H9 (cell line): ENCODE measurements around the gene IRF6. TPM values are rescaled to one million over a fixed set of nuclear protein-coding genes. Genes with fewer than 3 reads are reported as not detected.

Source experiments
- DNase-seq: peaks from one replicate; pipeline ENCODE4 v3.0.0-alpha.2; 2017
- H2AFZ ChIP-seq: one replicate; pipeline ENCODE4 v1.6.1; 2013; ENCODE audit warnings: mild to moderate bottlenecking, low read length, control low read depth, moderate library complexity
- H2AK5ac ChIP-seq: 2 replicates; pipeline ENCODE4 v1.6.1; 2013; ENCODE audit warnings: low read length, control low read depth, mixed read lengths; ENCODE audit not compliant: insufficient read length
- H2BK120ac ChIP-seq: one replicate; pipeline ENCODE4 v1.6.1; 2013; ENCODE audit warnings: low read depth, mild to moderate bottlenecking, low read length, control low read depth, inconsistent platforms; ENCODE audit not compliant: poor library complexity, severe bottlenecking
- H2BK12ac ChIP-seq: 2 replicates; pipeline ENCODE4 v1.6.1; 2013; ENCODE audit warnings: low read length, control low read depth, mixed read lengths, low read depth; ENCODE audit not compliant: insufficient read length
- H2BK15ac ChIP-seq: 2 replicates; pipeline ENCODE4 v1.6.1; 2013; ENCODE audit warnings: low read depth, low read length, control low read depth
- H2BK20ac ChIP-seq: one replicate; pipeline ENCODE4 v1.6.1; 2013; ENCODE audit warnings: low read depth, mild to moderate bottlenecking, low read length, control low read depth, inconsistent platforms; ENCODE audit not compliant: poor library complexity, severe bottlenecking
- H2BK5ac ChIP-seq: 2 replicates; pipeline ENCODE4 v1.6.1; 2013; ENCODE audit warnings: low read length, control low read depth, mixed read lengths; ENCODE audit not compliant: insufficient read length
- H3K14ac ChIP-seq: 2 replicates; pipeline ENCODE4 v1.6.1; 2013; ENCODE audit warnings: low read length, control low read depth; ENCODE audit not compliant: insufficient read depth
- H3K18ac ChIP-seq: 2 replicates; pipeline ENCODE4 v1.6.1; 2013; ENCODE audit warnings: low read depth, mild to moderate bottlenecking, mixed read lengths, low read length, control low read depth; ENCODE audit not compliant: insufficient read length
- H3K23ac ChIP-seq: 2 replicates; pipeline ENCODE4 v1.6.1; 2013; ENCODE audit warnings: low read length, control low read depth, mixed read lengths, low read depth; ENCODE audit not compliant: insufficient read length
- H3K23me2 ChIP-seq: 2 replicates; pipeline ENCODE4 v1.6.1; 2013; ENCODE audit warnings: low read depth, mild to moderate bottlenecking, mixed read lengths, low read length, control low read depth; ENCODE audit not compliant: insufficient read length, poor library complexity, severe bottlenecking
- H3K27ac ChIP-seq: 2 replicates; pipeline ENCODE4 v1.5.1; 2013; ENCODE audit warnings: low read length, control low read depth, mixed read lengths, low read depth; ENCODE audit not compliant: insufficient read length
- H3K27me3 ChIP-seq: 2 replicates; pipeline ENCODE4 v1.6.1; 2013; ENCODE audit warnings: low read length, control low read depth, inconsistent platforms; ENCODE audit not compliant: insufficient read depth
- H3K4ac ChIP-seq: 2 replicates; pipeline ENCODE4 v1.6.1; 2013; ENCODE audit warnings: low read depth, mild to moderate bottlenecking, control low read depth, inconsistent platforms, low read length, moderate library complexity
- H3K4me1 ChIP-seq: 2 replicates; pipeline ENCODE4 v1.6.1; 2013; ENCODE audit warnings: low read length, control low read depth, inconsistent platforms; ENCODE audit not compliant: insufficient read depth
- H3K4me2 ChIP-seq: 2 replicates; pipeline ENCODE4 v1.6.1; 2013; ENCODE audit warnings: low read length, control low read depth, mixed read lengths; ENCODE audit not compliant: insufficient read length, insufficient read depth
- H3K56ac ChIP-seq: 2 replicates; pipeline ENCODE4 v1.6.1; 2013; ENCODE audit warnings: low read depth, mild to moderate bottlenecking, mixed read lengths, low read length, control low read depth; ENCODE audit not compliant: insufficient read length
- H3K79me1 ChIP-seq: 2 replicates; pipeline ENCODE4 v1.6.1; 2013; ENCODE audit warnings: low read depth, mild to moderate bottlenecking, moderate library complexity, low read length, control low read depth, inconsistent platforms; ENCODE audit not compliant: insufficient read depth, poor library complexity, severe bottlenecking
- H3K79me2 ChIP-seq: 2 replicates; pipeline ENCODE4 v1.6.1; 2013; ENCODE audit warnings: low read length, control low read depth, inconsistent platforms; ENCODE audit not compliant: insufficient read depth
- H3K9ac ChIP-seq: 2 replicates; pipeline ENCODE4 v1.6.1; 2013; ENCODE audit warnings: low read length, control low read depth, mixed read lengths; ENCODE audit not compliant: insufficient read length; ENCODE audit errors: extremely low read depth
- H3K9me3 ChIP-seq: one replicate; pipeline ENCODE4 v1.6.1; 2013; ENCODE audit warnings: low read depth, low read length, inconsistent platforms; ENCODE audit not compliant: control insufficient read depth
- H3T11ph ChIP-seq: one replicate; pipeline ENCODE4 v1.6.1; 2013; ENCODE audit warnings: mild to moderate bottlenecking, low read length, control low read depth, inconsistent platforms
- H4K20me1 ChIP-seq: one replicate; pipeline ENCODE4 v1.6.1; 2013; ENCODE audit not compliant: control insufficient read depth, insufficient read length, insufficient read depth
- H4K5ac ChIP-seq: 2 replicates; pipeline ENCODE4 v1.6.1; 2013; ENCODE audit warnings: low read depth, mild to moderate bottlenecking, mixed read lengths, low read length, control low read depth; ENCODE audit not compliant: insufficient read length
- H4K8ac ChIP-seq: replicated peaks from 2 replicates; pipeline ENCODE4 v1.6.1; 2013; ENCODE audit warnings: low read length, control low read depth, mixed read lengths, low read depth; ENCODE audit not compliant: insufficient read length
- H4K91ac ChIP-seq: 2 replicates; pipeline ENCODE4 v1.6.1; 2013; ENCODE audit warnings: low read depth, mild to moderate bottlenecking, moderate library complexity, mixed read lengths, low read length, control low read depth; ENCODE audit not compliant: insufficient read length
- H3K27ac Mint-ChIP-seq, 3 experiments: 2 replicates in 2 of 3; 3 replicates in 1 of 3; pipeline ENCODE4 v1.8.0; 2020 to 2021; ENCODE audit warnings: mixed read lengths in 3 of 3, mild to moderate bottlenecking in 1 of 3, moderate library complexity in 1 of 3
- H3K27me3 Mint-ChIP-seq: 2 replicates; pipeline ENCODE4 v1.8.0; 2021; ENCODE audit warnings: low read depth, mild to moderate bottlenecking, moderate library complexity, mixed read lengths
- H3K36me3 Mint-ChIP-seq, 3 experiments: 2 replicates in 2 of 3; 3 replicates in 1 of 3; pipeline ENCODE4 v1.8.0; 2020 to 2021; ENCODE audit warnings: low read depth in 3 of 3, mixed read lengths in 3 of 3; ENCODE audit not compliant: insufficient read depth in 1 of 3
- H3K4me1 Mint-ChIP-seq, 2 experiments: 2 replicates each; pipeline ENCODE4 v1.8.0; 2020; ENCODE audit warnings: mixed read lengths in 2 of 2
- H3K4me3 Mint-ChIP-seq, 2 experiments: 2 replicates in 1 of 2; 3 replicates in 1 of 2; pipeline ENCODE4 v1.8.0; 2020 to 2021; ENCODE audit warnings: mild to moderate bottlenecking in 2 of 2, mixed read lengths in 2 of 2, moderate library complexity in 1 of 2
- H3K9me3 Mint-ChIP-seq, 2 experiments: 2 replicates in 1 of 2; 3 replicates in 1 of 2; pipeline ENCODE4 v1.8.0; 2020; ENCODE audit warnings: mild to moderate bottlenecking in 2 of 2, mixed read lengths in 2 of 2, moderate library complexity in 1 of 2
- CTCF ChIP-seq: fragments of 200-600 bp; sonication (generic); conservative IDR thresholded peaks from 3 replicates; pipeline ENCODE4 v1.8.0; 2021; ENCODE audit warnings: antibody characterized with exemption, mild to moderate bottlenecking
- WGBS: extraction: QIAGEN DNeasy Blood & Tissue Kit; methylation state at CpG from one replicate; pipeline ENCODE4 v1.1.7; 2013; ENCODE audit warnings: missing lambda C conversion rate, low lambda C conversion rate, mixed read lengths; ENCODE audit not compliant: insufficient read length; ENCODE audit errors: extremely low coverage; 5-methylcytosine and 5-hydroxymethylcytosine counted together
- total RNA-seq: library from RNA; stranded (reverse); gene quantifications from 2 replicates; pipeline ENCODE4 v1.2.1, GENCODE V29; 2021

The IRF6 gene
- total RNA-seq, 1 experiment from 2014 or later = 7.1 TPM

GRCh38 chr1:209829716-209830115 is 23.8 kb upstream of the IRF6 start:
- no peaks in the 10 kb centered on the region for H3K79me1 ChIP-seq
- H2BK20ac ChIP-seq = no peak overlapping the region
- Mint-ChIP-seq H3K9me3 (peaks cover 0 to 3% of the 10 kb centered on the region in 2 experiments; a peak in 1 of 5 replicates), H3K4me1 (peaks cover 6 to 7% of the 10 kb centered on the region in 2 experiments), H3K27me3 (no peaks in the 10 kb centered on the region; the same call in 1 of the 2 replicates), H3K36me3 (peaks cover 16 to 40% (median 39%) of the 10 kb centered on the region in 3 experiments; a peak in 6 of 7 replicates), H3K4me3 (peak overlapping the region; percentile 71 to 97; a peak in 4 of 5 replicates), H3K27ac (no peak overlapping the region)
- no peak overlapping the region for H2BK15ac ChIP-seq
- no peaks in the 10 kb centered on the region for H3K23me2 ChIP-seq
- H3K4me2 ChIP-seq = no peak overlapping the region
- no peak overlapping the region for H4K5ac ChIP-seq
- H2BK12ac ChIP-seq = no peak overlapping the region
- H2BK5ac ChIP-seq = no peak overlapping the region
- H4K20me1 ChIP-seq = no peaks in the 10 kb centered on the region
- H2AK5ac ChIP-seq = no peak overlapping the region
- H2BK120ac ChIP-seq = no peak overlapping the region
- no peaks in the 10 kb centered on the region for H3K79me2 ChIP-seq
- H2AFZ ChIP-seq = no peak overlapping the region
- H4K91ac ChIP-seq = no peak overlapping the region
- no peak for DNase-seq
- H3K18ac ChIP-seq = no peak overlapping the region
- no peaks in the 10 kb centered on the region for H3K4me1 ChIP-seq
- H3K9ac ChIP-seq = no peak overlapping the region
- H3K9me3 ChIP-seq = no peaks in the 10 kb centered on the region
- no peak overlapping the region for H4K8ac ChIP-seq
- no peak overlapping the region for H3K14ac ChIP-seq
- no peak overlapping the region for H3T11ph ChIP-seq
- no peak for TF ChIP-seq CTCF
- H3K23ac ChIP-seq = no peak overlapping the region
- no CpG with 5 or more reads among the region's 2 CpGs for WGBS
- H3K56ac ChIP-seq = no peak overlapping the region
- H3K27me3 ChIP-seq = no peaks in the 10 kb centered on the region
- H3K27ac ChIP-seq = no peak overlapping the region
- no peak overlapping the region for H3K4ac ChIP-seq
